HEK293T (cell line): ENCODE measurements around the gene RBFOX2.

Source experiments
- ARNT ChIP-seq: fragments of 450-650 bp; IDR thresholded peaks from 2 replicates; pipeline ENCODE4 v1.6.1; 2017; ENCODE audit warnings: mild to moderate bottlenecking
- BHLHE40 ChIP-seq: fragments of 450-650 bp; IDR thresholded peaks from 2 replicates; pipeline ENCODE4 v1.6.1; 2016; ENCODE audit warnings: mild to moderate bottlenecking, moderate library complexity, borderline replicate concordance
- ELF4 ChIP-seq: fragments of 450-650 bp; IDR thresholded peaks from 2 replicates; pipeline ENCODE4 v1.6.1; 2017; ENCODE audit warnings: antibody characterized with exemption
- FOXA1 ChIP-seq: fragments of 450-650 bp; IDR thresholded peaks from 2 replicates; pipeline ENCODE4 v1.6.1; 2016; ENCODE audit warnings: mild to moderate bottlenecking
- FOXK2 ChIP-seq: fragments of 450-650 bp; IDR thresholded peaks from 2 replicates; pipeline ENCODE4 v1.6.1; 2016; ENCODE audit warnings: mild to moderate bottlenecking
- HDGF ChIP-seq: fragments of 450-650 bp; IDR thresholded peaks from 2 replicates; pipeline ENCODE4 v1.6.1; 2017; ENCODE audit warnings: antibody characterized with exemption, borderline replicate concordance
- LEF1 ChIP-seq: fragments of 450-650 bp; IDR thresholded peaks from 2 replicates; pipeline ENCODE4 v1.6.1; 2017; ENCODE audit warnings: mild to moderate bottlenecking, borderline replicate concordance
- SP1 ChIP-seq: fragments of 450-650 bp; IDR thresholded peaks from 2 replicates; pipeline ENCODE4 v1.6.1; 2017
- SUZ12 ChIP-seq: fragments of 450-650 bp; IDR thresholded peaks from 2 replicates; pipeline ENCODE4 v1.6.1; 2016; ENCODE audit warnings: mild to moderate bottlenecking

DNA sequence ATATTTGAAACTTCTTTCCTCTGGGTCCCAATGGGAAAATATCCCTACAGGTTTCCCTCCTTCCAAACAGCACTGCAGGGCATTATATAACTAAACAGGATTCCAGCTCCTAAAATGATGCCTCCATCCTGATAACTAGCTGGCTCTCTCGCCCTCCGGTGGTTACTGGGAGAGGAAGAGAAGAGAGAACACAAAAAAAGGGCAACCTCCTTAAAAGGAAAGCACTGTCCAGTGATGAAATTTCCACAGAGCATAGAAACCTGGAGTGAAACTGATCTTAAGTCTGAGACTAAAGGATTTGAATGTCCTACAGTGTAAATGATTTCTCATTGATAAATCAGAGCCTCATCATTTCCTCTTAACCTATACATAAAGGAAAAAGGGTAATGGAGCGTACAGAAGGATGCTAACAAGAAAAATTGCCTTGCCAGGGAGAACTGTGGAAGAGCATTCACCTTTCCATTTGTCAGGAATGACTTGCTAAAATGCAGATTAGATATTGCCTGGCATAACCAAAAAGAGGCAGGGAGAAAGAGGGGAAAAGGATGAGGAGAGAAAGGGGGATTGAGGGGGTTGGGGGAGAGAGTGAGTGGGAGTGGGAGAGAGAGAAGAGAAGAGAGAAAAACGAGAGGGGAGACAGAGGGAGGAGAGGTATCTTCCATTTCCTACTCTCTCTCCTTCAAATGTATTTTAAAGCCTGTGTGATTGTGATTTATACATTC lies 189.6 kb downstream of the RBFOX2 start:
- no peak for TF ChIP-seq HDGF
- TF ChIP-seq BHLHE40: no peak
- no peak for TF ChIP-seq LEF1
- no peak for TF ChIP-seq FOXK2
- TF ChIP-seq SUZ12: no peak
- TF ChIP-seq FOXA1: no peak
- TF ChIP-seq ELF4: no peak
- no peak for TF ChIP-seq SP1
- TF ChIP-seq ARNT: no peak
